Measurements from ENCODE around the gene TMEM132D.

Gene TMEM132D

DNA sequence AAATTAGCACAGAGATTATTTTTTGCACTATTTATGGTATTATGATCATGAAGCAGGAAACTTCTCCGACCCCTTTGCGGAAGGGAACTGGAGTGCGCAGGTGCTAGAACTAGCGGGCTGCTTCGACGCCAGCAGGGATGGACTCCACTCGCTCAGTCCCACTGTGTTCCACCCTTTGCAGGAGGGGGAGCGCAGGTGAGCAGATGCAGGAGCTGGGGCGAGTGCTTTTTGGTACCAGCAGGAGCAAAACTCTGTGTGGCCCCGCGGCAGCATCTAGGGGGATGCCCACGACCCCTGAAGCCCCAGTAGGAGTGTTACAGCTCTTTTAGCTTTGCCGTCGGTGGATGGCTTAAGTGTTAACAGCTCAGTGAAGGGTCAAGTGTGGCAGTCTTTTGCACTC, 113.9 kb downstream of the TMEM132D start:
- Histone ChIP-seq H3K9me2 (ENCODE audit: low read depth, low read length) (no peaks in the 10 kb centered on the region), H2AFZ (ENCODE audit: low read length) (no peak overlapping the region), H3K4me1 (ENCODE audit: insufficient read depth, low read length, severe bottlenecking) (no peaks in the 10 kb centered on the region), H3F3A (ENCODE audit: insufficient read depth, low read length) (no peaks in the 10 kb centered on the region), H4K20me1 (ENCODE audit: insufficient read depth, low read length) (no peaks in the 10 kb centered on the region), H3K79me2 (ENCODE audit: insufficient read depth, low read length) (no peaks in the 10 kb centered on the region), H3K4me3 (ENCODE audit: low read depth, low read length, poor library complexity, severe bottlenecking) (no peak overlapping the region), H3K9me3 (ENCODE audit: low read length) (no peaks in the 10 kb centered on the region), H3K36me3 (ENCODE audit: insufficient read depth, low read length) (no peaks in the 10 kb centered on the region), H3K9ac (ENCODE audit: low read length) (no peak overlapping the region), H3K4me2 (ENCODE audit: low read length) (no peak overlapping the region), H3K27ac (ENCODE audit: low read depth, low read length, poor library complexity, severe bottlenecking) (no peak overlapping the region), H3K27me3 (ENCODE audit: insufficient read depth, low read length) (no peaks in the 10 kb centered on the region)
- TF ChIP-seq EZH2 (IDR thresholded peaks at IDR 0.05; ENCODE audit: borderline replicate concordance, low read length), result no peak
- TF ChIP-seq, protein P1, sequence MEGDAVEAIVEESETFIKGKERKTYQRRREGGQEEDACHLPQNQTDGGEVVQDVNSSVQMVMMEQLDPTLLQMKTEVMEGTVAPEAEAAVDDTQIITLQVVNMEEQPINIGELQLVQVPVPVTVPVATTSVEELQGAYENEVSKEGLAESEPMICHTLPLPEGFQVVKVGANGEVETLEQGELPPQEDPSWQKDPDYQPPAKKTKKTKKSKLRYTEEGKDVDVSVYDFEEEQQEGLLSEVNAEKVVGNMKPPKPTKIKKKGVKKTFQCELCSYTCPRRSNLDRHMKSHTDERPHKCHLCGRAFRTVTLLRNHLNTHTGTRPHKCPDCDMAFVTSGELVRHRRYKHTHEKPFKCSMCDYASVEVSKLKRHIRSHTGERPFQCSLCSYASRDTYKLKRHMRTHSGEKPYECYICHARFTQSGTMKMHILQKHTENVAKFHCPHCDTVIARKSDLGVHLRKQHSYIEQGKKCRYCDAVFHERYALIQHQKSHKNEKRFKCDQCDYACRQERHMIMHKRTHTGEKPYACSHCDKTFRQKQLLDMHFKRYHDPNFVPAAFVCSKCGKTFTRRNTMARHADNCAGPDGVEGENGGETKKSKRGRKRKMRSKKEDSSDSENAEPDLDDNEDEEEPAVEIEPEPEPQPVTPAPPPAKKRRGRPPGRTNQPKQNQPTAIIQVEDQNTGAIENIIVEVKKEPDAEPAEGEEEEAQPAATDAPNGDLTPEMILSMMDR (IDR thresholded peaks at IDR 0.05; ENCODE audit: low read length), result no peak

- TF ChIP-seq EZH2 (IDR thresholded peaks at IDR 0.05; ENCODE audit: borderline replicate concordance, low read length), result no peak
- TF ChIP-seq, protein P1 (IDR thresholded peaks at IDR 0.05; ENCODE audit: low read length), result no peak
- Histone ChIP-seq H3K27me3 (ENCODE audit: insufficient read depth, low read length) (no peaks in the 10 kb centered on the region), H3K27ac (ENCODE audit: low read depth, low read length, poor library complexity, severe bottlenecking) (no peak overlapping the region), H3K4me3 (ENCODE audit: low read depth, low read length, poor library complexity, severe bottlenecking) (no peak overlapping the region), H3K79me2 (ENCODE audit: insufficient read depth, low read length) (no peaks in the 10 kb centered on the region), H3F3A (ENCODE audit: insufficient read depth, low read length) (no peaks in the 10 kb centered on the region), H3K9me3 (ENCODE audit: low read length) (no peaks in the 10 kb centered on the region), H3K4me1 (ENCODE audit: insufficient read depth, low read length, severe bottlenecking) (no peaks in the 10 kb centered on the region), H4K20me1 (ENCODE audit: insufficient read depth, low read length) (no peaks in the 10 kb centered on the region), H2AFZ (ENCODE audit: low read length) (no peak overlapping the region), H3K36me3 (ENCODE audit: insufficient read depth, low read length) (no peaks in the 10 kb centered on the region), H3K9me2 (ENCODE audit: low read depth, low read length) (no peaks in the 10 kb centered on the region), H3K9ac (ENCODE audit: low read length) (no peak overlapping the region), H3K4me2 (ENCODE audit: low read length) (no peak overlapping the region)
These were observed 115.2 kb downstream of the TMEM132D start for GRCh38 chr12:129788506-129789084.

DNA sequence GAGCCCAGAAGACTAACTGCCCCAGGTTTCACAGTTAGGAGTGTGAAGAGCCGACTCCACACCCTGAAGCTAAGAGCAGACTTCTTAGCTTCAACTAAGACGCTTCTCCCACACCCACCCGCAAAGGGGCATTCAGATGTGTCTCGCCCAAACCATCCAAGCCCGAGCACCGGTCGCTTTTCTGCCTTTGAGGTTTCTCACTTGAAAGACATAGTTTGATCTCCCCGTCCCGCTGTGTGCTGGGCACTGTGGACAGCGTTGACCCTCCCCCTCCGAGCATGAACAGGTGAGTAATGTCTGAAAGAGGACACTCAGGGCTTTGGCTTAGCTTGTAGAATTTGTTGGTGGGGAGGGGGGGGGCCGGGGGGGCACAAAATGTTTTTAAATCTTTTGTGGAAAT, 123.8 kb downstream of the TMEM132D start:
- TF ChIP-seq, protein P1 (IDR thresholded peaks at IDR 0.05; ENCODE audit: low read length), result no peak
- TF ChIP-seq EZH2 (IDR thresholded peaks at IDR 0.05; ENCODE audit: borderline replicate concordance, low read length), result no peak
- H3K4me2 ChIP-seq (ENCODE audit: low read length), result no peak overlapping the region
- H3F3A ChIP-seq (ENCODE audit: insufficient read depth, low read length), result no peaks in the 10 kb centered on the region
- H3K9me3 ChIP-seq (ENCODE audit: low read length), result no peaks in the 10 kb centered on the region
- no peaks in the 10 kb centered on the region for H3K27me3 ChIP-seq (ENCODE audit: insufficient read depth, low read length)
- no peaks in the 10 kb centered on the region for H3K79me2 ChIP-seq (ENCODE audit: insufficient read depth, low read length)
- no peak overlapping the region for H3K9ac ChIP-seq (ENCODE audit: low read length)
- H3K9me2 ChIP-seq (ENCODE audit: low read depth, low read length), result no peaks in the 10 kb centered on the region
- H4K20me1 ChIP-seq (ENCODE audit: insufficient read depth, low read length), result no peaks in the 10 kb centered on the region
- H3K36me3 ChIP-seq (ENCODE audit: insufficient read depth, low read length), result no peaks in the 10 kb centered on the region
- H2AFZ ChIP-seq (ENCODE audit: low read length), result no peak overlapping the region
- no peaks in the 10 kb centered on the region for H3K4me1 ChIP-seq (ENCODE audit: insufficient read depth, low read length, severe bottlenecking)
- H3K4me3 ChIP-seq (ENCODE audit: low read depth, low read length, poor library complexity, severe bottlenecking), result no peak overlapping the region
- no peak overlapping the region for H3K27ac ChIP-seq (ENCODE audit: low read depth, low read length, poor library complexity, severe bottlenecking)
